ENCODE data around the gene SSH2.
"Not testable (repeated sequence)": the region's sequence is repeated elsewhere in the genome, so short reads cannot be mapped to it uniquely, and the experiment has no call there.

SSH2 gene

DNA sequence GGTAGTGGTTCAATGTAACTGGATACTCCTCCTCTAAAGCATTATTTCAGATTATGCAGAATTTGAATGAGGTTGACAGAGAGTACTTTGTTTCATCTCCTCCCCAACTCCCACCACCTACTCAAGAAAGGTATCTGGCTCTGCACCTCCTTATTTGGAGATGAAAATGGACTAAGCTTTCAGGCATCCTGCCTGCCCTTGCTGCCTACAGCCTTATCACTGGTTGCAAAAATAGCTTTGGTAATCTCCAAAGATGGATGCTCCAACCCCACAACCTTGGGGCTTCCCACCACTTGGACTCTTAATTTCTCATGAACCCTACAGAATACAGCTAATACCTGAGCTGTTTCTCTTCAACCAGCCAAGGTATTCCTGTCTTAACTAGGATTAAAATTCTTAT lies 262.1 kb downstream of the SSH2 start:
- Histone ChIP-seq H3K27me3 (ENCODE audit: control insufficient read depth, insufficient read depth, low read length) (no peaks in the 10 kb centered on the region), H3K36me3 (ENCODE audit: control insufficient read depth, insufficient read depth, low read length) (peaks cover 6% of the 10 kb centered on the region), H3K4me1 (ENCODE audit: control insufficient read depth, insufficient read depth, low read length) (no peaks in the 10 kb centered on the region), H3K4me3 (ENCODE audit: low read length) (no peak overlapping the region), H3K9ac (ENCODE audit: low read length) (no peak overlapping the region), H3K27ac (ENCODE audit: low read depth, low read length) (no peak overlapping the region)

DNA sequence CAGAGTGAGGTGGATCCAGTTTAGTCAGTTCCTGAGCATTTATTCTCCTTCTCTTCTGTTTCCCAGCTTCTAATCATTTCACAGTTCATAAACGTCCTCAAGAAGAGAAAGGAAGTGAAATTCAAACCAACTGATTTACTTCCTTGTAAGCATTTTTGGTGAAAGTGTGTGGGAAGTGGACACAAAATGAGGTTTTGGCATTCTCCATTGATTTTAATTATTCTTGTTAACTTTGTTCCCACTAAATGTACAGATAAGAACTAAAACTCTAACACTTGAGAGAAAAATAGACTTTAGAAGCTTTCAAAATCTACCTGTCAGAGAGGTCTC lies 264.6 kb downstream of the SSH2 start:
- Histone ChIP-seq H3K36me3 (ENCODE audit: control insufficient read depth, insufficient read depth, low read length) (peaks cover 6% of the 10 kb centered on the region), H3K27me3 (ENCODE audit: control insufficient read depth, insufficient read depth, low read length) (no peaks in the 10 kb centered on the region), H3K9ac (ENCODE audit: low read length) (no peak overlapping the region), H3K4me3 (ENCODE audit: low read length) (no peak overlapping the region), H3K4me1 (ENCODE audit: control insufficient read depth, insufficient read depth, low read length) (no peaks in the 10 kb centered on the region), H3K27ac (ENCODE audit: low read depth, low read length) (no peak overlapping the region)

DNA sequence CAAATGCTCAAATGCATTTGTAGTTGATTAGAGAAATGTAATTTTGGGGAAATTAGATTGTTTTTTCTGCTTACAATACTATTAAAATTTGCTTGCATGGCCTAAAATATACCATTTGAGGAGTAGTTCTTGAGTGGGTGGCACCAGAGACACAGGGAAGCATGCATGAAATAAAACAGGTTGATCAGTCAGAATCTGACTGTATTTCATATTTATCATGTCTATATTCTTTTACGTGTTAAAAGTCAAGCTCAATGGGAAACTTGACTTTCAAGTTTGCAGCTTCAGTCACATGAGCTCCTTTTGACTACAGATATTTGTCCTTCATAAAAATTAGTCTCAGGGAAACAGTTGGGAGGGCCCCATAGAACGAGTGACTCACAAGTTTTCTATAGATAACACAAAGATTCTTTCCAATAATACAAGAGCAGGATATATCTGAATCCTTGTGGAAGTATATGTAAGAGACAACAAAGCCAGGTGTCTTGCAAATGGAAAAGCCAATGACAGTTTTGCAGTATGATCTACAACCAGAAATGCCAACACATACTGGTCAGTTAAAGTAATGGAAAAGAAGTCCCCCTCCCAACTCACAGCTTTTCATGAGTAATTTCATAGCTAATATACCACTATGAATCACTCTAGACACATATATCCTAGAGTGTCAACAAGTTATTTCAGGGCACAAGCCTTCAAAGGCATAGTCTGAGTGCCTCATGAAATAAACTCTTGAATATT lies 265.1 kb downstream of the SSH2 start:
- Histone ChIP-seq H3K27me3 (ENCODE audit: control insufficient read depth, insufficient read depth, low read length) (no peaks in the 10 kb centered on the region), H3K9ac (ENCODE audit: low read length) (no peak overlapping the region), H3K27ac (ENCODE audit: low read depth, low read length) (no peak overlapping the region), H3K4me3 (ENCODE audit: low read length) (no peak overlapping the region), H3K36me3 (ENCODE audit: control insufficient read depth, insufficient read depth, low read length) (peaks cover 3% of the 10 kb centered on the region), H3K4me1 (ENCODE audit: control insufficient read depth, insufficient read depth, low read length) (no peaks in the 10 kb centered on the region)

DNA sequence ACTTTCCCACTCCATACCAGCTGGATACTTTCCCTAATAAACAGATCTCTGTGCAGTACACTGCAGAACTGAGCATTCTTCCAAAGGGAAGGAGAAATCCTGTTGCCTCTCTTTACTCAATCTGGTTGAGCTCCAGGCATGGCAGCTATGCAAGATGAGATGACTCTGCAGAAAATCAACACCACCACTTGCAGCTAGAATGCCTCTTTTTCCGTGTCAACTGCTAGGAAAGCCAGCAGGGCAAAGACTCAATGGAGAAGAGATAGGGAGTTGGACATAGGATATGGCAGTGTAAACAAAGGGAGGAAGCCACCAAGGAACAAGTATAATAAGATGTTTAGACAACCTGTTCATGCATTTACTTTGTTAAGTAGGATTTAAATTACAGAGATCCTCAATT lies 266.9 kb downstream of the SSH2 start:
- no peak overlapping the region for H3K27ac ChIP-seq (ENCODE audit: low read depth, low read length)
- no peaks in the 10 kb centered on the region for H3K27me3 ChIP-seq (ENCODE audit: control insufficient read depth, insufficient read depth, low read length)
- peaks cover 3% of the 10 kb centered on the region for H3K36me3 ChIP-seq (ENCODE audit: control insufficient read depth, insufficient read depth, low read length)
- H3K9ac ChIP-seq (ENCODE audit: low read length): no peak overlapping the region
- no peaks in the 10 kb centered on the region for H3K4me1 ChIP-seq (ENCODE audit: control insufficient read depth, insufficient read depth, low read length)
- no peak overlapping the region for H3K4me3 ChIP-seq (ENCODE audit: low read length)

DNA sequence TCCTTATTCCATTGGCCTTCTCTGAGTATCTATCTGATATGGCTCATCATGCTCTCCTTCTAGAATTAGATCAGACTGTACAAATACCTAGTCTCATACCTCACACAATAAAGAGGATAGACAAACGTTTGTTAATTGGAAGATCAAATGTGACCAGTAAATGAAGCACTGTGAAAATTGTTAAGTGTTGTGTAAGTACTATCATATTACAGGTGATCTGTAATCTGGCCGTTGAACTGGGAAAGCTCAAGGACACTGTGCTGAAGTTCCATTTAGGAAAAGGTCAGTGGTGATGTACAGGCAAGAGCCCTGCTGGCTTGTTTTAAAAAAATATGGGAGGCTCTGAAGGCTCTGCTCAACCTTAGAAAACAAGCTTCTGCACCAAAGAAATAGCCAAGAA lies 268.8 kb downstream of the SSH2 start:
- no peaks in the 10 kb centered on the region for H3K4me1 ChIP-seq (ENCODE audit: control insufficient read depth, insufficient read depth, low read length)
- H3K4me3 ChIP-seq (ENCODE audit: low read length): no peak overlapping the region
- no peaks in the 10 kb centered on the region for H3K36me3 ChIP-seq (ENCODE audit: control insufficient read depth, insufficient read depth, low read length)
- no peak overlapping the region for H3K27ac ChIP-seq (ENCODE audit: low read depth, low read length)
- no peak overlapping the region for H3K9ac ChIP-seq (ENCODE audit: low read length)
- no peaks in the 10 kb centered on the region for H3K27me3 ChIP-seq (ENCODE audit: control insufficient read depth, insufficient read depth, low read length)

DNA sequence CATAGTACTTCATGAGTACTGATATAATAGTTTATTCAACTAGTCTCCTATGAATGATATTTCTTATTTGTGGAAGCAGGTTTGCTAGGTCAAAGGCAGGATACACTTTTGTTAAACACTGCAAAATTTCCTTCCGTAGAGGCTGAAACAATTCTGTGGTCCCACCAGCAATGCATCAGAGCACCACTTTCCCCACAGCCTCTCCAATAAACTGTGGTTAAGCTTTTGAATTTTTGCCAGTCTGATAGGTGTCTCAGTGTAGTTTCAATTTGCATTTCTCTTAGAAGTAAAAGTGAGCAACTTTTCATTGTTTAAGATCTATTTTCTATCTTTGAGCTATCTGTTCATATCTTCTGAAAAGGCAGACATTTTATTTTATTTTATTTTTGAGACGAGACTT lies 270.9 kb downstream of the SSH2 start:
- no peaks in the 10 kb centered on the region for H3K4me1 ChIP-seq (ENCODE audit: control insufficient read depth, insufficient read depth, low read length)
- no peak overlapping the region for H3K4me3 ChIP-seq (ENCODE audit: low read length)
- no peaks in the 10 kb centered on the region for H3K36me3 ChIP-seq (ENCODE audit: control insufficient read depth, insufficient read depth, low read length)
- no peak overlapping the region for H3K9ac ChIP-seq (ENCODE audit: low read length)
- no peaks in the 10 kb centered on the region for H3K27me3 ChIP-seq (ENCODE audit: control insufficient read depth, insufficient read depth, low read length)
- H3K27ac ChIP-seq (ENCODE audit: low read depth, low read length): no peak overlapping the region

DNA sequence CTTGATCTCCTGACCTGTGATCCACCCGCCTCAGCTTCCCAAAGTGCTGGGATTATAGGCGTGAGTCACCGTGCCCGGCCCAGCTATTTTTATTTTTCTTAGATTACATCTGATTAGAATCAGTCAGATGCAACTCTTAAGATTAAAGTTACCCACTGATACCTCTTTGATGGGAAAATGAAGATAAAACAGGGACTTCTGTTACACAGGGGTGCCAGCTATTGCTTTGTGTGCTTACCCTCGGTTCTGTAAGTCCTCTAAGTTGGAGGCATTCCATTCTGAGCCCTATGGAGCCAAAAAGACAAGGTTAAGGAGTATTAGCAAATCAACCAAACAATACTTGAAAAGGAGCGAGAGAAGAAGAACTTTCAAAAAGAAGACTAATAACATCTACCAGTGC lies 274.7 kb downstream of the SSH2 start:
- no peaks in the 10 kb centered on the region for H3K36me3 ChIP-seq (ENCODE audit: control insufficient read depth, insufficient read depth, low read length)
- H3K27me3 ChIP-seq (ENCODE audit: control insufficient read depth, insufficient read depth, low read length): no peaks in the 10 kb centered on the region
- no peak overlapping the region for H3K27ac ChIP-seq (ENCODE audit: low read depth, low read length)
- H3K4me1 ChIP-seq (ENCODE audit: control insufficient read depth, insufficient read depth, low read length): no peaks in the 10 kb centered on the region
- H3K4me3 ChIP-seq (ENCODE audit: low read length): no peak overlapping the region
- H3K9ac ChIP-seq (ENCODE audit: low read length): no peak overlapping the region

DNA sequence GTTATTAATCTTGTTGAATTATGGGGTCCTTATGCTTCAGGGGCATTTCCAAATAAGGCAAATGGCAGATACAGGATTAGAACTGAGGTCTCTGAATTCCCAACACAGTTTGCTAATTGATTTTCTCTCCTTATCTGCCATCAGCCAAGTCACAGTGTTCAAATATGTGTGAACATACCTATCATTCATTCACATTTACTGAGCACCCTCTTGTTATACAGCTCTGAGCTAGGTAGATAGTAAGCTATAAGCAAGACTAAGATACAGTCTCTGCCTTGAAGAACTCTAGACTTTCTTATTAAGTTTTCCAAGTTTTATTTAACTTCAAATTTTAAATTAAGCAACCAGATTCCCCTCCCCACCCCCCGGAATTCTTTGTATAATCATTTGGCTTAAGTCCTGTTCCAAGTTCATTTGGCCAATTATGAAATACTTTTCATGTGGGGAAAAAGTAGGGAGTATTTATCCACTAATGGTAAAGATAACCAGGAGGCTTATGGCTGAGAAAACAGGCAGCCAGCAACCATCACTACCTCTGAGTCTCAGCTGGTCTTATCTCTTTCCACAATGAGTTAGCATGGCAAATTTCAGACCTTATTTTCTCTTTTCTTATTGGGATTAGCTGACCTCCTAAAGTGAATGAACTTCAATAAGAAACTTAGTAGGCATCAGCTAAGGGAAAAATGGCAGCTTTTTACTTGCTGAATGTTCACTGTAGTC lies 275.9 kb downstream of the SSH2 start:
- Histone ChIP-seq H3K27ac (ENCODE audit: low read depth, low read length) (no peak overlapping the region), H3K27me3 (ENCODE audit: control insufficient read depth, insufficient read depth, low read length) (no peaks in the 10 kb centered on the region), H3K4me1 (ENCODE audit: control insufficient read depth, insufficient read depth, low read length) (no peaks in the 10 kb centered on the region), H3K36me3 (ENCODE audit: control insufficient read depth, insufficient read depth, low read length) (no peaks in the 10 kb centered on the region), H3K4me3 (ENCODE audit: low read length) (no peak overlapping the region), H3K9ac (ENCODE audit: low read length) (no peak overlapping the region)

DNA sequence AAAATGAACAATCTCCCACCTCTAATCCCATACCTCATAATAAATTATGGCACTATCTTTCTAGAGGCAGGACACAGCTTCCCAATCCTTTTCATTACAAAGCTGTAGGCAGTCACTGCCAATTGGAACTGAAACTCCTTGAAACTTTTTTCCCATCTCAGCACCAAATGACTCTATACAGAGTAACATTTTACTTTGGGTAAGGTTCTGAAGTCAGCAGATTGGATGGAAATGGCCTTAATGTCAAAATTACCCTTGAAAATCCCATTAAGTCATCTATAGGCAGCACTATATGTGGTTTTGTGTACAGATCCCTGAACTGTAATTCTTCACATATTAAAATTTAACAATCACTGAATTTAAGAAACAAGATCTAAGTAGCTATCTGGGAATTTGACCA lies 277.1 kb downstream of the SSH2 start:
- Histone ChIP-seq H3K27ac (ENCODE audit: low read depth, low read length) (no peak overlapping the region), H3K4me1 (ENCODE audit: control insufficient read depth, insufficient read depth, low read length) (no peaks in the 10 kb centered on the region), H3K9ac (ENCODE audit: low read length) (no peak overlapping the region), H3K27me3 (ENCODE audit: control insufficient read depth, insufficient read depth, low read length) (no peaks in the 10 kb centered on the region), H3K36me3 (ENCODE audit: control insufficient read depth, insufficient read depth, low read length) (peaks cover 2% of the 10 kb centered on the region), H3K4me3 (ENCODE audit: low read length) (no peak overlapping the region)

DNA sequence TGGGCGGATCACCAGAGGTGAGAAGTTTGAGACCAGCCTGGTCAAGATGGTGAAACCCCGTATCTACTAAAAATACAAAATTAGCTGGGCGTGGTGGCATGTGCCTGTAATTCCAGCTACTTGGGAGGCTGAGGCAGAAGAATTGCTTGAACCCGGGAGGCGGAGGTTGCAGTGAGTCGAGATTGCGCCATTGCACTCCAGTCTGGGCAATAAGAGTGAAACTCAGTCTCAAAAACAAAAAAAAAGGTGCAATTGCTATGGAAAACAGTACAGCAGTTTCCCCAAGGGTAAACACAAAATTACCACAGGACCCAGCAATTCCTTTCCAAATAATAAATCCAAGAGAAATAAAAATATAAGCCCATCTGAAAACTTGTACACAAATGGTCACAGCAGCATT lies 278.1 kb downstream of the SSH2 start:
- not testable (repeated sequence) for H3K27me3 ChIP-seq (ENCODE audit: control insufficient read depth, insufficient read depth, low read length); H3K4me1 ChIP-seq (ENCODE audit: control insufficient read depth, insufficient read depth, low read length); H3K36me3 ChIP-seq (ENCODE audit: control insufficient read depth, insufficient read depth, low read length); H3K27ac ChIP-seq (ENCODE audit: low read depth, low read length); H3K9ac ChIP-seq (ENCODE audit: low read length); H3K4me3 ChIP-seq (ENCODE audit: low read length)

DNA sequence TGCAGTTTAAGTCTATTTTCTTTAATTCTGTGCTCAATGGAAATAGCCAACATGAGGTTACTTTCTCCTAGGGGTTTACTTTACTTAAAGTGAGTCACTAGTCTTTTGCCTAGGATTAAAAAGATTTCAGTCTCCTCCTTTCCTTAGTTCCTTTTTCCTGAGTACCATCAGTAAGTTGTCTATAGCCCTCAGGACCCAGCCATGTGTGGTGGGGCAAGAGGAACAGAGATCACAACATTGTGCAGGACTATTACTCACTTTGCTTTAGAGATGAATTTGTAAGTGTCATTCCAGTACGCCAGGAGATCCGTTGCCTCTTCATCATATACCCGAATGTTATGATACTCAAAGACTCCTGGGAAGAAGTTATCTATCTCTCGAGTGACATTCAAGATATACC lies 279.6 kb downstream of the SSH2 start:
- no peak overlapping the region for H3K27ac ChIP-seq (ENCODE audit: low read depth, low read length)
- no peak overlapping the region for H3K4me3 ChIP-seq (ENCODE audit: low read length)
- H3K4me1 ChIP-seq (ENCODE audit: control insufficient read depth, insufficient read depth, low read length): no peaks in the 10 kb centered on the region

DNA sequence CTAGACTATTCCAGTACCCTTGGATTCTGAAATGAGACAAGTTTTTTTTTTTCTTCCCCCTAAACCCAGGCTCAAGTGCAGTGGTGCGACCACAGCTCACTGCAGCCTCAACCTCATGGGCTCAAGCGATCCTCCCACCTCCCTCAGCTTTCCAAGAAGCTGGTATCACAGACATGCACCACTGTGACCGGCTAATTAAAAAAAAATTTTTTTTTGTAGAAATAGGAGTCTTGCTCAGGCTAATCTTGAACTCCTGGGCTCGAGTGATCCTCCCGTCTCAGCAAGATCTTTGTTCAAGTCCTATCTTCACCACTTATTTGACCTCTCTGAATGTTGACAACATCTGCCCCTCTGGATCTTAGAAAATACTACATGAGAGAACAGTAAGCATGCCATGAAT lies 280.7 kb downstream of the SSH2 start:
- peaks cover 2% of the 10 kb centered on the region for H3K36me3 ChIP-seq (ENCODE audit: control insufficient read depth, insufficient read depth, low read length)

More for the DNA sequence above, 279.6 kb downstream of the SSH2 start:
- Histone ChIP-seq H3K27me3 (ENCODE audit: control insufficient read depth, insufficient read depth, low read length) (no peaks in the 10 kb centered on the region), H3K36me3 (ENCODE audit: control insufficient read depth, insufficient read depth, low read length) (peaks cover 2% of the 10 kb centered on the region), H3K9ac (ENCODE audit: low read length) (no peak overlapping the region)

DNA sequence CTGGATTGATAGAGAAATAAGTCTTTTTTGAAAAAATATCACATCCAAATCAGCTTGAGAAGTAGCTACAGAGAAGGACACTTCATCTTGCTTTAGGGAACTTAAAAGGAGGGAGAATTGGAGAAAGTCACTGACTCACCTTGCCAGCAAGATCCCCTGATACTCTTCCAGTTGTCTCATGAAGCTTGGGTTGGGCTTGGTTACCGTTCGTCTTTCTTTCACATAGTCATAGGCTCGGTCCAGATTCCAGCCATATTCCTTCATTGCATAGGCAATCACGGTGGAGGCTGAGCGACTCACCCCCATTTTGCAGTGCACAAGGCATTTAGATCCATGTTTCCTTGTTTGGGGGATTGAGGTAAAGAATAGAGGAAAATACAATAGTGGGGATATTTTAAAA lies 282.0 kb downstream of the SSH2 start:
- no peak overlapping the region for H3K9ac ChIP-seq (ENCODE audit: low read length)
- H3K27me3 ChIP-seq (ENCODE audit: control insufficient read depth, insufficient read depth, low read length): no peaks in the 10 kb centered on the region
- peaks cover 2% of the 10 kb centered on the region for H3K36me3 ChIP-seq (ENCODE audit: control insufficient read depth, insufficient read depth, low read length)
- no peak overlapping the region for H3K27ac ChIP-seq (ENCODE audit: low read depth, low read length)
- no peak overlapping the region for H3K4me3 ChIP-seq (ENCODE audit: low read length)
- H3K4me1 ChIP-seq (ENCODE audit: control insufficient read depth, insufficient read depth, low read length): peaks cover 6% of the 10 kb centered on the region

More for the DNA sequence above, 280.7 kb downstream of the SSH2 start:
- Histone ChIP-seq H3K9ac (ENCODE audit: low read length) (no peak overlapping the region), H3K27me3 (ENCODE audit: control insufficient read depth, insufficient read depth, low read length) (no peaks in the 10 kb centered on the region), H3K4me1 (ENCODE audit: control insufficient read depth, insufficient read depth, low read length) (peaks cover 6% of the 10 kb centered on the region), H3K4me3 (ENCODE audit: low read length) (no peak overlapping the region), H3K27ac (ENCODE audit: low read depth, low read length) (no peak overlapping the region)

Data from rectal smooth muscle tissue (tissue), 1 donor.